Breast epithelium (tissue), 4 donors: ENCODE measurements around the gene VSX1. TPM values are rescaled to one million over a fixed set of nuclear protein-coding genes. Genes with fewer than 3 reads are reported as not detected.

Experiments used
- DNase-seq, 2 donors: peaks; one replicate each; pipeline ENCODE4 v3.0.0-alpha.2; 2019; ENCODE audit warnings: low spot score in 2 of 2
- H3K27ac ChIP-seq, 2 donors: fragments of 200-600 bp; sonication (generic) in 1 of 2; one replicate each; pipeline ENCODE4 v1.5.1; 2016 to 2019; ENCODE audit warnings: mild to moderate bottlenecking in 1 of 2
- H3K27me3 ChIP-seq, 2 donors: fragments of 200-600 bp; sonication (generic) in 1 of 2; one replicate each; pipeline versions ENCODE4 v1.5.1 to v1.6.0; 2017 to 2019; ENCODE audit warnings: control low read depth in 1 of 2, mild to moderate bottlenecking in 1 of 2
- H3K36me3 ChIP-seq: fragments of 200-600 bp; one replicate; pipeline ENCODE4 v1.5.1; 2019
- H3K4me1 ChIP-seq, 2 donors: fragments of 200-600 bp; sonication (generic); one replicate each; pipeline ENCODE4 v1.5.1; 2016 to 2019; ENCODE audit warnings: control low read depth in 1 of 2
- H3K4me3 ChIP-seq, 3 donors: fragments of 200-600 bp; sonication (generic); 1 replicate in 2 of 3; 2 replicates in 1 of 3; pipeline ENCODE4 v1.5.1; 2016 to 2019; ENCODE audit warnings: mild to moderate bottlenecking in 3 of 3, moderate library complexity in 2 of 3
- H3K9me3 ChIP-seq, 2 donors: fragments of 200-600 bp; sonication (generic) in 1 of 2; one replicate each; pipeline ENCODE4 v1.5.1; 2016 to 2019; ENCODE audit warnings: control low read depth in 1 of 2
- CTCF ChIP-seq, 3 donors: fragments of 450-650 bp; IDR thresholded peaks; one replicate each; pipeline ENCODE4 v1.5.1; 2016 to 2017; ENCODE audit warnings: antibody characterized with exemption in 3 of 3, mild to moderate bottlenecking in 3 of 3, moderate library complexity in 3 of 3
- POLR2A ChIP-seq: fragments of 450-650 bp; IDR thresholded peaks from one replicate; pipeline ENCODE4 v1.6.1; 2016; ENCODE audit warnings: antibody characterized with exemption, mild to moderate bottlenecking, moderate library complexity
- POLR2AphosphoS5 ChIP-seq, 3 donors: sonication (generic); formaldehyde crosslinking; IDR thresholded peaks; one replicate each; pipeline ENCODE4 v1.6.1; 2017; ENCODE audit warnings: antibody characterized with exemption in 3 of 3
- intact Hi-C: fragments of 100-400 bp; cut with DNase I; formaldehyde crosslinking; loops from one replicate; pipeline ENCODE4 v1.15.1; 2023; ENCODE audit warnings: low total_unique reads
- total RNA-seq, 3 donors: library from RNA; depleted of rRNA; stranded (reverse); fragments of >200 nt; gene quantifications; one replicate each; pipeline ENCODE4 v1.1.0, GENCODE V29; 2016

Gene VSX1
- total RNA-seq, 3 donors from 2014 or later = 0.44 TPM; not detected in 2

GRCh38 chr20:25061821-25062530, 20.0 kb downstream of the VSX1 start:
- no peak for TF ChIP-seq POLR2AphosphoS5 (IDR thresholded peaks at IDR 0.05)
- TF ChIP-seq CTCF (IDR thresholded peaks at IDR 0.05) = no peak
- no peak for TF ChIP-seq POLR2A
- no peaks in the 10 kb centered on the region for H3K36me3 ChIP-seq
- peaks cover 6 to 7% of the 10 kb centered on the region in 2 donors for H3K4me1 ChIP-seq
- intact Hi-C loops = loop anchor here (10.0 kb wide), 2 partner anchors 133 to 353 kb away; partner anchors contain the start of gene ENTPD6
- no peaks in the 10 kb centered on the region for H3K9me3 ChIP-seq
- DNase-seq = peak in 1 of 2 donors; percentile 45
- H3K27ac ChIP-seq = no peak overlapping the region
- H3K27me3 ChIP-seq = no peaks in the 10 kb centered on the region
- no peak overlapping the region for H3K4me3 ChIP-seq

- H3K36me3 ChIP-seq = no peaks in the 10 kb centered on the region
- TF ChIP-seq POLR2A (no peak), POLR2AphosphoS5 (IDR thresholded peaks at IDR 0.05) (no peak), CTCF (IDR thresholded peaks at IDR 0.05) (no peak)
- intact Hi-C loops = loop anchor here (10.0 kb wide), 2 partner anchors 134 to 354 kb away; partner anchors contain the start of gene ENTPD6
- no peak overlapping the region for H3K4me3 ChIP-seq
- no peaks in the 10 kb centered on the region for H3K9me3 ChIP-seq
- peaks cover 6 to 7% of the 10 kb centered on the region in 2 donors for H3K4me1 ChIP-seq
- no peaks in the 10 kb centered on the region for H3K27me3 ChIP-seq
- H3K27ac ChIP-seq = no peak overlapping the region
- peak in 1 of 2 donors; percentile 31 for DNase-seq
These were observed 20.7 kb downstream of the VSX1 start for GRCh38 chr20:25061103-25061799.

GRCh38 chr20:25059866-25060465, 22.0 kb downstream of the VSX1 start:
- intact Hi-C loops = loop anchor here (5.0 to 10.0 kb wide), 3 partner anchors 68 to 355 kb away; partner anchors contain the start of genes APMAP and ENTPD6
- Histone ChIP-seq H3K9me3 (no peaks in the 10 kb centered on the region), H3K4me1 (peaks cover 6 to 7% of the 10 kb centered on the region in 2 donors), H3K4me3 (no peak overlapping the region), H3K27me3 (no peaks in the 10 kb centered on the region), H3K27ac (peak overlapping the region in 1 of 2 donors; percentile 90), H3K36me3 (no peaks in the 10 kb centered on the region)
- TF ChIP-seq POLR2A (no peak), CTCF (IDR thresholded peaks at IDR 0.05) (no peak)
- DNase-seq = peak in 1 of 2 donors; percentile 37

DNA sequence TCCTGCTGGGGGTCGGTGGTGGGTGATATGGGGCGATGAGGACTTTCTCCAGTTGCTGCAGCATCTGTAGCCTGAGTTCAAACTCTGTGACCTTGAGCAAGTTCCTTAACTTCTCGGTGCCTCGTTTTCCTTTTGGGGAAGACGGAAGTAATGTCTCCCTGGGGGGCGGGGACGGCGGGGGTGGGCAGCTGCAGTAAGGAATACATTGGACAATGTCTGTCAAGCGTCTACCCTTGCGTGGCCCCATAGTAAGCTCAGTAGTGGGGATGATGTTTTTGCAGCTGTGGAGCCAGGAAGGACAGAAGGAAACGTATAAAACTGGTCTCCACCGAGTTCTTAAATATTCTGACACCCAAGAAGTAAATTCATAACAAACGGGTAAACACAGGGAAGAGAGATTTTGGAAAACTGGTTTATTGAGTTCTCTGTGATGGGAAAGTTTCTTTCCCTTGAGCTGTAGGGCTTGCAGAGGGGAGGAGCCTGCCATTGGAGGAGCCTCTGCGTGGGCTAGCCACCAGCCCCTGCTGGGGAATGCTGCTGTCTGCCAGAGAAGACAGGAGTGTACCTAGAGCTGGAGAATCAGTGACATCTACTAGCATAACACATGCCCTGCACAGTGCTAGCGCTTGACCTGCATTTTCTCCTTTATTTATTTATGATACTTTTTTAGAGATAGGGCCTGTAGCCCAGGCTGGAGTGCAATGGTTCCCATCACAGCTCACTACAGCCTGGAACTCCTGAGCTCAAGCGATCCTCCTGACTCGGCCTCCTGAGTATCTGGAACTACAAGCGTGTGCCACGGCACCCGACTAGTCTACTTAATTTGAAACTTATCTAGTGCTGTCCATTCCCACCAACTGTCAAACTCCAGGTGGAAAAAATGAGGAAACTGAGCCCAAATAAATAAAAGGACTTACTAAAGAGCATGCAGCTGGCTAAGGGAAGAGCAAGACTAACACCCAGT, 22.8 kb downstream of the VSX1 start:
- DNase-seq = peak in 1 of 2 donors; percentile 52
- intact Hi-C loops = loop anchor here (1.0 to 5.0 kb wide), 2 partner anchors 14 to 67 kb away; partner anchors contain the start of gene APMAP
- peak overlapping the region; percentile 78 to 91 (median 84) for H3K4me3 ChIP-seq
- no peaks in the 10 kb centered on the region for H3K36me3 ChIP-seq
- TF ChIP-seq CTCF (IDR thresholded peaks at IDR 0.05) (peak in 1 of 3 donors; percentile 14), POLR2A (no peak)
- peaks cover 9 to 10% of the 10 kb centered on the region in 2 donors for H3K4me1 ChIP-seq
- peak overlapping the region; percentile 90 to 96 for H3K27ac ChIP-seq
- no peaks in the 10 kb centered on the region for H3K27me3 ChIP-seq
- H3K9me3 ChIP-seq = no peaks in the 10 kb centered on the region
